K562 (cell line): ENCODE data around the gene SPATA6. TPM values are rescaled to one million over a fixed set of nuclear protein-coding genes. Genes with fewer than 3 reads are reported as not detected.

Source experiments
- ATAC-seq: fragments of 200-7000 bp; cut with Tn5 transposase; 3 replicates; pipeline ENCODE4 v1.9.1; 2020; ENCODE audit warnings: moderate library complexity
- BruUV-seq: library from RNA; stranded (reverse); fragments of 400-500 nt; replicated peaks from 2 replicates; lab custom pipeline; 2021; lab: Mats Ljungman, UMichigan
- CTCF ChIA-PET: fragments of 300-600 bp; formaldehyde crosslinking; extraction: SDS; loops from one replicate; lab custom pipeline; 2021; ENCODE audit warnings: low intra/inter-chr PET ratio; lab: Yijun Ruan, JAX
- POLR2A ChIA-PET: fragments of 300-600, 350-650 bp; sonication (Branson Sonifier 250); formaldehyde crosslinking; extraction: SDS; loops from one replicate; lab custom pipeline; 2021; ENCODE audit warnings: antibody characterized with exemption, inconsistent platforms; lab: Yijun Ruan, JAX
- DNase-seq, 4 experiments: peaks; one replicate each; pipeline versions ENCODE4 v3.0.0 to v3.0.0-alpha.2; 2011 to 2018; ENCODE audit warnings: low spot score in 3 of 4, mixed read lengths in 3 of 4; ENCODE audit errors: extremely low read depth in 1 of 4
- FAIRE-seq: peaks from 2 replicates; lab custom pipeline; 2011; peaks lifted over from hg19 to GRCh38; lab: Jason Lieb, UNC
- H2AFZ ChIP-seq: 2 replicates; pipeline ENCODE4 v1.6.0; 2011; ENCODE audit warnings: low read depth, low read length, control low read depth, inconsistent platforms
- H3K27ac ChIP-seq: fragments of 200-600 bp; 3 replicates; pipeline ENCODE4 v1.8.0; 2011; ENCODE audit warnings: low read depth, mild to moderate bottlenecking, control low read depth, inconsistent platforms, low read length, moderate library complexity, mixed read lengths; ENCODE audit errors: extremely low read depth
- H3K27me3 ChIP-seq, 2 experiments: fragments of 300-600 bp in 1 of 2; 2 replicates in 1 of 2; 3 replicates in 1 of 2; pipeline versions ENCODE4 v1.6.0 to v1.8.0; 2011; ENCODE audit warnings: inconsistent platforms in 2 of 2, low read length in 2 of 2, mild to moderate bottlenecking in 1 of 2, mixed read lengths in 1 of 2, moderate library complexity in 1 of 2; ENCODE audit not compliant: control insufficient read depth in 2 of 2, insufficient read depth in 2 of 2
- H3K36me3 ChIP-seq: fragments of 300-600 bp; 3 replicates; pipeline ENCODE4 v1.8.0; 2011; ENCODE audit warnings: mild to moderate bottlenecking, low read length, inconsistent platforms; ENCODE audit not compliant: control insufficient read depth, insufficient read depth
- H3K4me1 ChIP-seq, 2 experiments: fragments of 200-600 bp in 1 of 2; replicated peaks in 1 of 2; 2 replicates in 1 of 2; 3 replicates in 1 of 2; pipeline versions ENCODE4 v1.5.1 to v1.8.0; 2011; ENCODE audit warnings: inconsistent platforms in 2 of 2, low read length in 2 of 2, mild to moderate bottlenecking in 1 of 2, mixed read lengths in 1 of 2, moderate library complexity in 1 of 2; ENCODE audit not compliant: control insufficient read depth in 2 of 2, insufficient read depth in 2 of 2
- H3K4me2 ChIP-seq: 2 replicates; pipeline ENCODE4 v1.6.1; 2011; ENCODE audit warnings: low read length, control low read depth, inconsistent platforms, mixed read lengths; ENCODE audit not compliant: insufficient read depth
- H3K4me3 ChIP-seq: fragments of 200-600 bp; sonication (generic), shearing (Covaris generic); 2 replicates; pipeline ENCODE4 v1.5.1; 2016; ENCODE audit warnings: control low read depth, inconsistent platforms
- H3K79me2 ChIP-seq: fragments of 200-600 bp; 3 replicates; pipeline ENCODE4 v1.8.0; 2011; ENCODE audit warnings: low read length, inconsistent platforms; ENCODE audit not compliant: control insufficient read depth, insufficient read depth
- H3K9ac ChIP-seq, 2 experiments: 2 replicates each; pipeline versions ENCODE4 v1.6.0 to v1.6.1; 2011; ENCODE audit warnings: low read depth in 2 of 2, low read length in 2 of 2, control low read depth in 1 of 2, inconsistent platforms in 1 of 2, mild to moderate bottlenecking in 1 of 2, mixed read lengths in 1 of 2; ENCODE audit not compliant: insufficient read depth in 1 of 2
- H3K9me1 ChIP-seq: one replicate; pipeline ENCODE4 v1.6.0; 2011; ENCODE audit warnings: inconsistent platforms, mild to moderate bottlenecking, low read length, moderate library complexity; ENCODE audit not compliant: control insufficient read depth, insufficient read depth
- H3K9me3 ChIP-seq: replicated peaks from 2 replicates; pipeline ENCODE4 v1.5.1; 2011; ENCODE audit warnings: low read depth, low read length, inconsistent platforms; ENCODE audit not compliant: control insufficient read depth, insufficient read depth
- H4K20me1 ChIP-seq: replicated peaks from 2 replicates; pipeline ENCODE4 v1.6.1; 2011; ENCODE audit warnings: low read length, inconsistent platforms, mixed read lengths; ENCODE audit not compliant: control insufficient read depth, insufficient read depth
- DDX20 ChIP-seq: fragments of 450-650 bp; IDR thresholded peaks from 2 replicates; pipeline ENCODE4 v1.6.1; 2016; ENCODE audit warnings: missing genetic modification characterization, low read depth, mild to moderate bottlenecking, missing compliant biosample characterization, moderate library complexity
- GTF2F1 ChIP-seq: IDR thresholded peaks from 2 replicates; pipeline ENCODE4 v1.6.1; 2011; ENCODE audit warnings: low read depth, low read length, improper control_type of control experiment
- HDAC3 ChIP-seq: fragments of 450-650 bp; IDR thresholded peaks from 2 replicates; pipeline ENCODE4 v1.6.1; 2018; ENCODE audit warnings: borderline replicate concordance, mild to moderate bottlenecking, moderate library complexity; ENCODE audit not compliant: partially characterized antibody
- MYNN ChIP-seq, 2 experiments: sonication (generic); formaldehyde crosslinking in 1 of 2; IDR thresholded peaks; 2 replicates each; pipeline versions ENCODE4 v1.5.0 to v1.6.1; 2016 to 2020; ENCODE audit warnings: antibody characterized with exemption in 1 of 2, missing genetic modification reagents in 1 of 2
- NR3C1 ChIP-seq: sonication (generic); formaldehyde crosslinking; IDR thresholded peaks from 2 replicates; pipeline ENCODE4 v1.8.1; 2022; ENCODE audit warnings: missing genetic modification reagents
- PRPF4 ChIP-seq: fragments of 200-400 bp; formaldehyde crosslinking; IDR thresholded peaks from one replicate; pipeline ENCODE4 v1.6.1; 2017; ENCODE audit warnings: low read length, low read depth, mild to moderate bottlenecking; ENCODE audit not compliant: insufficient read depth, poor library complexity, severe bottlenecking
- TCF3 ChIP-seq: sonication (generic); formaldehyde crosslinking; IDR thresholded peaks from 2 replicates; pipeline ENCODE4 v1.4.0; 2020; ENCODE audit warnings: mild to moderate bottlenecking, missing genetic modification reagents
- ZBTB7A ChIP-seq: IDR thresholded peaks from 2 replicates; pipeline ENCODE4 v1.6.1; 2011; ENCODE audit warnings: low read depth, mild to moderate bottlenecking, low read length, moderate library complexity, borderline replicate concordance; ENCODE audit not compliant: control insufficient read depth
- ZNF695 ChIP-seq: fragments of 450-650 bp; formaldehyde crosslinking; IDR thresholded peaks from 2 replicates; pipeline ENCODE4 v1.4.0; 2020; ENCODE audit warnings: mild to moderate bottlenecking, moderate library complexity
- WGBS: fragments of 100-300 bp; shearing (Covaris generic); methylation state at CpG from one replicate; pipeline ENCODE4 v1.1.6; 2016; ENCODE audit warnings: low coverage, mixed read lengths; ENCODE audit not compliant: insufficient coverage; ENCODE audit errors: missing lambda C conversion rate; 5-methylcytosine and 5-hydroxymethylcytosine counted together
- in situ Hi-C: fragments of 300-500 bp; cut with MboI; formaldehyde crosslinking; loops from 4 replicates; pipeline ENCODE4 v1.15.0; 2018; ENCODE audit warnings: inconsistent platforms, mixed read lengths
- intact Hi-C: fragments of 100-400 bp; cut with micrococcal nuclease; formaldehyde crosslinking; loops from 2 replicates; pipeline ENCODE4 v1.14.2; 2022
- polyA plus RNA-seq, 8 experiments: library from polyadenylated mRNA; depleted of rRNA in 4 of 8; stranded (reverse) in 5 of 8; unstranded in 3 of 8; fragments of >200 nt; fragmentation: Nextera tagmentation in 2 of 8; fragmentation: Illumina TruSeq in 1 of 8; extraction: Ambion mirVana in 2 of 8; extraction: Trizol in 1 of 8; gene quantifications; 2 replicates each; pipeline versions ENCODE4 v1.2.1 to v1.2.3, GENCODE V29; 2011 to 2014; ENCODE audit warnings: inconsistent platforms in 1 of 8, missing spikeins in 1 of 8
- total RNA-seq, 7 experiments: library from RNA; depleted of rRNA in 6 of 7; stranded (reverse); fragments of >200 nt in 6 of 7; fragmentation: Illumina TruSeq in 2 of 7; extraction: Trizol in 2 of 7; gene quantifications; 2 replicates each; pipeline versions ENCODE4 v1.2.1 to v1.2.3, GENCODE V29; 2011 to 2021; ENCODE audit warnings: low replicate concordance in 1 of 7

SPATA6 gene
- total and polyA plus RNA-seq, 9 of the 15 experiments (the other 6 are each of a cell fraction or from before 2014, with no cell fraction given) = 0.01 to 0.91 (median 0.18) TPM

DNA sequence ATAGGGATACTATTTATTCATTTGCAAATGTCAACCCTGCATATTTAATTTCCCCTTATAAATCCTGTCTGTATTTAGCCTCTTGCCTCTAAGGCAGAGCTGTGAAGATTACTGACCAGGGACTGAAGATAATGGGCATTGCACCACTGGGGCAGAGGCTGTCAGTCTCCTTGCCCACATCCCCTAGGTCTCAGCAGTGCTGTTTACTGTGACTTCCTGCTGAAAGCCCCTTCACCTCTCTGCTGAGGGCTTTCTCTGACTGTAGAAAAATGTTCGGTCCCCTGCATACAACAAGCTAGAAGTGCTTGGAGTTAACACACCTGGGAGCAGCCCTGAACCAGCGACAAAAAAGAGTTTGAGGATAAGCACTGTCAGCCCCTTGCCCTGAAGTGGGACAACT, 220.7 kb downstream of the SPATA6 start:
- no peak overlapping the region for H3K27ac ChIP-seq
- no peak overlapping the region for H3K9ac ChIP-seq
- no peak for TF ChIP-seq HDAC3
- no peaks in the 10 kb centered on the region for H3K27me3 ChIP-seq
- ATAC-seq = no peak
- no peaks in the 10 kb centered on the region for H3K36me3 ChIP-seq
- WGBS = 0% methylated on average over 2 of the region's 2 CpGs
- DNase-seq = no peak
- in situ Hi-C loops = no loop called here
- no peaks in the 10 kb centered on the region for H3K9me3 ChIP-seq
- no peaks in the 10 kb centered on the region for H3K79me2 ChIP-seq
- ChIA-PET POLR2A (no interaction called here), CTCF (no interaction called here)
- H3K9me1 ChIP-seq = no peaks in the 10 kb centered on the region
- intact Hi-C loops = no loop called here
- BruUV-seq = no TSS peak
- FAIRE-seq = no peak
- H3K4me2 ChIP-seq = no peak overlapping the region
- H3K4me1 ChIP-seq = no peaks in the 10 kb centered on the region
- H3K4me3 ChIP-seq = no peak overlapping the region
- H4K20me1 ChIP-seq = no peaks in the 10 kb centered on the region
- H2AFZ ChIP-seq = no peak overlapping the region

GRCh38 chr1:48250572-48250971, 221.4 kb downstream of the SPATA6 start:
- H3K79me2 ChIP-seq = no peaks in the 10 kb centered on the region
- H3K9ac ChIP-seq = no peak overlapping the region
- FAIRE-seq (no peak), ATAC-seq (no peak), DNase-seq (no peak)
- ChIA-PET CTCF (no interaction called here), POLR2A (interaction anchor here (0.8 kb wide), 1 partner anchor 188 kb away, joined by 3 read pairs; no protein-coding TSS in a partner anchor)
- no peak overlapping the region for H3K27ac ChIP-seq
- H3K9me1 ChIP-seq = no peaks in the 10 kb centered on the region
- no TSS peak for BruUV-seq
- H3K27me3 ChIP-seq = no peaks in the 10 kb centered on the region
- no peak overlapping the region for H2AFZ ChIP-seq
- no peaks in the 10 kb centered on the region for H3K4me1 ChIP-seq
- no peaks in the 10 kb centered on the region for H3K36me3 ChIP-seq
- no peaks in the 10 kb centered on the region for H3K9me3 ChIP-seq
- TF ChIP-seq MYNN (IDR thresholded peaks at IDR 0.05) (no peak), MYNN (CRISPR knock-in tag; IDR thresholded peaks at IDR 0.05) (no peak), GTF2F1 (no peak), DDX20 (tag) (no peak), NR3C1 (CRISPR knock-in tag) (no peak), TCF3 (CRISPR knock-in tag) (no peak), ZBTB7A (no peak), ZNF695 (CRISPR knock-in tag) (no peak), PRPF4 (no peak)
- no peaks in the 10 kb centered on the region for H4K20me1 ChIP-seq
- H3K4me3 ChIP-seq = no peak overlapping the region
- H3K4me2 ChIP-seq = no peak overlapping the region
- 0% methylated on average over 3 of the region's 3 CpGs for WGBS
- in situ Hi-C loops = no loop called here
- intact Hi-C loops = no loop called here
